ENCODE results near the gene PGM5.

DNA sequence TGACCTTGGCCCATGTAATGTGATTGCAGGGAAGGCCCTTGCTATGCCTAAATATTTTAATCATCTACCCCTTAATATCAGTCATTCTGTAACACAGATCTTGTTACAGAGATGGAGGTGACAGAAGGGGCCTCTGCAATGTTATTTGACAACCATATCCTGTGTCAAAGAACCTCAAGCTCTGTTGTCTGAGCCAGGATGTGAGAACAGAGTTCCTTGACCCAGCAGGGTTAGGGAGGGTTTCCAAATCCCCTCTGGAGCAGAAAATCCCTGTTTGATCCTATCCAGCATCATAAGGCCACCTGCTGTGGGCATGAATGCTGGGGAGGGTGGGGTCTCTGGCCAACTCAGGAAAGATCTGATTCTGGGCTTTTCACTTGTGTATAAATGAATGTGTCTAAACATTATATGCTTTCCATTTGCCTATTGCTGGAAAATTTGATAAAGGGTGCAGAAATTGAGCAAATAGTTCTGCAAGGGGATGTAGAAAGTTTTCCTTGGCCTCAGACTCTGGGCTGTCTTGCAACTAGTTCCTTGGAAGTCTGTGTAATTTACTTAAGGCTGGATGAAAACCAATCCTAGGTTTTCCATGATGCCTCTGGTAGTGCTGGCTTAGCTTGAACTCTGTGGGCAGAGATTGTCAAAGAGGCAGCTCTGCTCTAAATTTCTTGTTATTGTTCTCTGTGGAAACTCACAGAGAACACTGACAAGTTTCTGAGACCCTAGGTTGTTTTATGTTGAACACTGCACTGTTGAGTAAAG lies 71.0 kb downstream of the PGM5 start:
- no peak for TF ChIP-seq POLR2AphosphoS5 (IDR thresholded peaks at IDR 0.05)
- no peak for TF ChIP-seq POLR2A (IDR thresholded peaks at IDR 0.05)
- TF ChIP-seq, protein P1, sequence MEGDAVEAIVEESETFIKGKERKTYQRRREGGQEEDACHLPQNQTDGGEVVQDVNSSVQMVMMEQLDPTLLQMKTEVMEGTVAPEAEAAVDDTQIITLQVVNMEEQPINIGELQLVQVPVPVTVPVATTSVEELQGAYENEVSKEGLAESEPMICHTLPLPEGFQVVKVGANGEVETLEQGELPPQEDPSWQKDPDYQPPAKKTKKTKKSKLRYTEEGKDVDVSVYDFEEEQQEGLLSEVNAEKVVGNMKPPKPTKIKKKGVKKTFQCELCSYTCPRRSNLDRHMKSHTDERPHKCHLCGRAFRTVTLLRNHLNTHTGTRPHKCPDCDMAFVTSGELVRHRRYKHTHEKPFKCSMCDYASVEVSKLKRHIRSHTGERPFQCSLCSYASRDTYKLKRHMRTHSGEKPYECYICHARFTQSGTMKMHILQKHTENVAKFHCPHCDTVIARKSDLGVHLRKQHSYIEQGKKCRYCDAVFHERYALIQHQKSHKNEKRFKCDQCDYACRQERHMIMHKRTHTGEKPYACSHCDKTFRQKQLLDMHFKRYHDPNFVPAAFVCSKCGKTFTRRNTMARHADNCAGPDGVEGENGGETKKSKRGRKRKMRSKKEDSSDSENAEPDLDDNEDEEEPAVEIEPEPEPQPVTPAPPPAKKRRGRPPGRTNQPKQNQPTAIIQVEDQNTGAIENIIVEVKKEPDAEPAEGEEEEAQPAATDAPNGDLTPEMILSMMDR (IDR thresholded peaks at IDR 0.05), result no peak
- no peak for TF ChIP-seq EP300 (IDR thresholded peaks at IDR 0.05)

Data from gastroesophageal sphincter (tissue), 3 donors.